DND-41 (cell line): Measurements from ENCODE around the gene SETD3.

Source experiments
- ATAC-seq: fragments of 200-7000 bp; cut with Tn5 transposase; 3 replicates; pipeline ENCODE4 v1.9.1; 2021; ENCODE audit warnings: low read depth; ENCODE audit not compliant: insufficient read depth
- DNase-seq: peaks from one replicate; pipeline ENCODE4 v3.0.0-alpha.2; 2020
- H2AFZ ChIP-seq: 2 replicates; pipeline ENCODE4 v1.6.0; 2012; ENCODE audit warnings: low read depth, low read length
- H3K27ac ChIP-seq: 2 replicates; pipeline ENCODE4 v1.5.1; 2012; ENCODE audit warnings: low read length, inconsistent platforms
- H3K27me3 ChIP-seq: fragments of 200-600 bp; sonication (generic); 2 replicates; pipeline ENCODE4 v1.6.0; 2012; ENCODE audit warnings: low read length, mild to moderate bottlenecking, inconsistent platforms; ENCODE audit not compliant: insufficient read depth, poor library complexity
- H3K36me3 ChIP-seq: 2 replicates; pipeline ENCODE4 v1.5.1; 2012; ENCODE audit warnings: low read length, inconsistent platforms; ENCODE audit not compliant: insufficient read depth
- H3K4me1 ChIP-seq: 2 replicates; pipeline ENCODE4 v1.5.1; 2012; ENCODE audit warnings: mild to moderate bottlenecking, low read length; ENCODE audit not compliant: insufficient read depth
- H3K4me2 ChIP-seq: 2 replicates; pipeline ENCODE4 v1.6.0; 2012; ENCODE audit warnings: mild to moderate bottlenecking, moderate library complexity, low read length, inconsistent platforms; ENCODE audit not compliant: insufficient read depth
- H3K4me3 ChIP-seq, 2 experiments: fragments of 200-600 bp in 1 of 2; shearing (Covaris generic) in 1 of 2; 2 replicates each; pipeline ENCODE4 v1.5.1; 2012 to 2016; ENCODE audit warnings: inconsistent platforms in 2 of 2, low read length in 2 of 2, mild to moderate bottlenecking in 2 of 2, low read depth in 1 of 2, moderate library complexity in 1 of 2
- H3K79me2 ChIP-seq: 2 replicates; pipeline ENCODE4 v1.6.0; 2012; ENCODE audit warnings: low read length, inconsistent platforms; ENCODE audit not compliant: insufficient read depth
- H3K9ac ChIP-seq: 2 replicates; pipeline ENCODE4 v1.6.0; 2012; ENCODE audit warnings: low read depth, mild to moderate bottlenecking, inconsistent platforms, low read length, moderate library complexity
- H3K9me3 ChIP-seq: 2 replicates; pipeline ENCODE4 v1.5.1; 2012; ENCODE audit warnings: low read length, moderate library complexity, mild to moderate bottlenecking, inconsistent platforms; ENCODE audit not compliant: insufficient read depth, severe bottlenecking
- H4K20me1 ChIP-seq: 2 replicates; pipeline ENCODE4 v1.6.0; 2012; ENCODE audit warnings: low read length; ENCODE audit not compliant: insufficient read depth
- EZH2 ChIP-seq: IDR thresholded peaks from 3 replicates; pipeline ENCODE4 v1.6.1; 2012; ENCODE audit warnings: borderline replicate concordance, low read depth, mild to moderate bottlenecking, moderate library complexity, low read length, inconsistent platforms; ENCODE audit not compliant: severe bottlenecking
- TF ChIP-seq, protein P1 (sequence below): IDR thresholded peaks from 2 replicates; pipeline ENCODE4 v1.5.1; 2012; ENCODE audit warnings: borderline replicate concordance, low read length, moderate library complexity, mild to moderate bottlenecking; ENCODE audit not compliant: poor library complexity, severe bottlenecking; ENCODE audit errors: extremely low read depth

The SETD3 gene

DNA sequence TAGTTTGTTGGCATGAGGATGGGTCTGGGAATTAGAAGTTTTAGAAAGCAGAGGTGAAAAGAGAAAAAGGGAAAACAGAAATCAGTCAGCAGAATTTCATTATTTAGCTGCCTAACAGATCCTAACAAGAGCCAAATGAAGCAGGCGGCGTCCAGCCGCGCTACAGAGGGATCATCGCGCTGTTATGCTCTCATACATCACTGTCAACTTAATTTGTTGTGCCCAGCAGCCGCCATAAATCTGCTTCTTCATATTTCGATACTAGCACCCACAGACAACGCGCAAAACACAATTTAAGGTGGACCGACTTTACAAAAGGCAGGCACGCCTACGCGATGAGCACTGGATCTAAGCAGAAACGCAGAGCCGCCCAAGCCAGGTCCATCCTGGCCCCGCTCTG is 66.7 kb downstream of the SETD3 start:
- no peak overlapping the region for H3K27ac ChIP-seq
- no peak for DNase-seq
- no peak for ATAC-seq

DNA sequence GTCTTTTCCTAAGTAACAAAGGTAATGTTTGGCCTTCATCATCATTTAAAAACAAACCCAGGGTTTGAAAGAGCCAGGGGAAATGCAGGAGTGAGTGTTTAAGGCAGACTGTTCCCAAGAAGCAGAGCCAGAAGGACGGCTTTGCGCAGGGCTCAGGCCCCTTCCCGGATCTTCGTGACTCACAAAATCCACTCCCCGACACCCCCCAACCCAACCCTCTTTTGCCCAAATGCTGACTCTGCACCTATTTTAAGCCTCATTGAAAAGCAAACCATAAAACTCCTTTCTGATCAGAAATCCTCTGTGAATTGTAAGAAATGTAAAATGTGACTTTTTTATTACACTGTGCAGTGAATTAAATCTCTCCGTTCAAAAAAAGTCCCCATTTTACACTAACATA is 67.5 kb downstream of the SETD3 start:
- ATAC-seq, result no peak
- H3K79me2 ChIP-seq, result peaks cover 14% of the 10 kb centered on the region; the same call in 1 of the 2 replicates
- no peak overlapping the region for H3K27ac ChIP-seq
- H3K36me3 ChIP-seq, result peaks cover 57% of the 10 kb centered on the region
- no peak overlapping the region for H3K4me3 ChIP-seq
- no peaks in the 10 kb centered on the region for H4K20me1 ChIP-seq
- H2AFZ ChIP-seq, result no peak overlapping the region
- DNase-seq, result no peak
- H3K4me2 ChIP-seq, result no peak overlapping the region
- H3K9ac ChIP-seq, result no peak overlapping the region
- no peaks in the 10 kb centered on the region for H3K27me3 ChIP-seq
- H3K9me3 ChIP-seq, result no peaks in the 10 kb centered on the region
- peaks cover 4% of the 10 kb centered on the region; the same call in 1 of the 2 replicates for H3K4me1 ChIP-seq
- TF ChIP-seq, protein P1, sequence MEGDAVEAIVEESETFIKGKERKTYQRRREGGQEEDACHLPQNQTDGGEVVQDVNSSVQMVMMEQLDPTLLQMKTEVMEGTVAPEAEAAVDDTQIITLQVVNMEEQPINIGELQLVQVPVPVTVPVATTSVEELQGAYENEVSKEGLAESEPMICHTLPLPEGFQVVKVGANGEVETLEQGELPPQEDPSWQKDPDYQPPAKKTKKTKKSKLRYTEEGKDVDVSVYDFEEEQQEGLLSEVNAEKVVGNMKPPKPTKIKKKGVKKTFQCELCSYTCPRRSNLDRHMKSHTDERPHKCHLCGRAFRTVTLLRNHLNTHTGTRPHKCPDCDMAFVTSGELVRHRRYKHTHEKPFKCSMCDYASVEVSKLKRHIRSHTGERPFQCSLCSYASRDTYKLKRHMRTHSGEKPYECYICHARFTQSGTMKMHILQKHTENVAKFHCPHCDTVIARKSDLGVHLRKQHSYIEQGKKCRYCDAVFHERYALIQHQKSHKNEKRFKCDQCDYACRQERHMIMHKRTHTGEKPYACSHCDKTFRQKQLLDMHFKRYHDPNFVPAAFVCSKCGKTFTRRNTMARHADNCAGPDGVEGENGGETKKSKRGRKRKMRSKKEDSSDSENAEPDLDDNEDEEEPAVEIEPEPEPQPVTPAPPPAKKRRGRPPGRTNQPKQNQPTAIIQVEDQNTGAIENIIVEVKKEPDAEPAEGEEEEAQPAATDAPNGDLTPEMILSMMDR, result no peak
- no peak for TF ChIP-seq EZH2

More for the DNA sequence above, 66.7 kb downstream of the SETD3 start:
- H3K27me3 ChIP-seq, result no peaks in the 10 kb centered on the region
- H4K20me1 ChIP-seq, result 0 out of 2 replicates have a peak, but pooled peaks cover 3% of the 10 kb centered on the region
- H3K9me3 ChIP-seq, result no peaks in the 10 kb centered on the region
- peaks cover 49% of the 10 kb centered on the region for H3K36me3 ChIP-seq
- peaks cover 4% of the 10 kb centered on the region; the same call in 1 of the 2 replicates for H3K4me1 ChIP-seq
- no peak for TF ChIP-seq EZH2
- TF ChIP-seq, protein P1, result no peak
- peaks cover 17% of the 10 kb centered on the region; the same call in 1 of the 2 replicates for H3K79me2 ChIP-seq
- no peak overlapping the region for H2AFZ ChIP-seq
- H3K4me3 ChIP-seq, result no peak overlapping the region
- no peak overlapping the region for H3K9ac ChIP-seq
- no peak overlapping the region for H3K4me2 ChIP-seq

DNA sequence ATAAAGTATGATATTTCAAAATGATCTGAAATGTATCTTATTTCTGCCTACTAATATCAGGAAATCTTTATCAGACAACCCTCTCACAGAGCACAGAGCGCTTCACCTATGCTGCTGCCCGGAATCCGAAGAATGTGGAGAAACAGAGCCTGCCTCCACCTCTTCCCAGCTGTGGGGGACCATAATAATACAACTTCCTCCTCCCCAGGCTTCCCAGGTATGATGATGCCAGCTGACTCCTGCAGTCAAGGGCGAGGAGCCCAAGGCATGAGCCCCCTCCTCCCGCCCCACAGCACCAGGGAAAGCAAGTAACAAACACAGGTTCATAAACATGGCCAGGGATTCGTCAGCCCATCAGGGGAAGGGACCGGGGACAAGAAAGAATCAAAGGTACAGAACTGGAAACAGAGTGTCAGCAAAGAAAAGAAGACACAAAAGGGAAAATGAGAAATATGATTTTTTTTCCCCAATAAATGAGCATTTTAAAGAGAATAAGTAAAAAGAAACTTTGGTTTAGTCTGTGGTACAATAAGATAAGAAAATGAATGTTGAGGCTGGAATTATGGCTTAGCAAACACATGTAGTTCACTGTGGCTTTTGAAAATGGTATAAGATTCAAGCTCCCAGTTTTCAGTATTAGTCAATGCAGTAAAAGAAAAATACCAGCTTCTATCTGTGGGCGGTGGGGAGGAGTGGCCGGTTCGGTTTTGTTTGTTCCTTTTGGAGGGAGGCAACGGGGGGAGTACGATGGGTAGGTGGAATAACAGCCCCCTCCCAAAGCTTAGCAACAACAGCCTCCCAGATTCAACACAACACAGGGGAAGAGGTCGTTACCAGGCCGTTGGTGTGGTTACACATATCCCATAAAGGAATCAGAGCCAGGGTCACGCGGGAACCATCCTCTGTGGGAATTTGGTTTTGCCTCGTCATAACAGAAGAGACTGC is 68.3 kb downstream of the SETD3 start:
- Histone ChIP-seq H3K9ac (no peak overlapping the region), H3K36me3 (peaks cover 61% of the 10 kb centered on the region), H2AFZ (no peak overlapping the region), H3K4me1 (peaks cover 4% of the 10 kb centered on the region; the same call in 1 of the 2 replicates), H3K4me3 (no peak overlapping the region), H3K9me3 (no peaks in the 10 kb centered on the region), H4K20me1 (peaks cover 3% of the 10 kb centered on the region; the same call in 1 of the 2 replicates), H3K27me3 (no peaks in the 10 kb centered on the region), H3K79me2 (peaks cover 13% of the 10 kb centered on the region; the same call in 1 of the 2 replicates), H3K27ac (no peak overlapping the region), H3K4me2 (no peak overlapping the region)
- TF ChIP-seq, protein P1, result no peak
- TF ChIP-seq EZH2, result no peak
- no peak for ATAC-seq
- no peak for DNase-seq
